H1 (cell line): ENCODE data around the gene CPNE8. TPM values are rescaled to one million over a fixed set of nuclear protein-coding genes. Genes with fewer than 3 reads are reported as not detected.

Source experiments
- CTCF ChIA-PET: fragments of 300-600 bp; sonication (Branson Sonifier 250); formaldehyde crosslinking; loops from one replicate; lab custom pipeline; 2021; ENCODE audit not compliant: partially characterized antibody; lab: Charles Lee
- POLR2A ChIA-PET: fragments of 300-600 bp; sonication (Branson Sonifier 250); formaldehyde crosslinking; loops from one replicate; lab custom pipeline; 2021; ENCODE audit warnings: inconsistent platforms; ENCODE audit not compliant: partially characterized antibody; lab: Charles Lee
- DNase-seq, 2 experiments: peaks; one replicate each; pipeline versions ENCODE4 v3.0.0 to v3.0.0-alpha.2; 2010 to 2022; ENCODE audit warnings: low spot score in 2 of 2, low read depth in 1 of 2, mixed read lengths in 1 of 2
- FAIRE-seq: peaks from 2 replicates; lab custom pipeline; 2011; peaks lifted over from hg19 to GRCh38; lab: Jason Lieb, UNC
- H2AFZ ChIP-seq: 2 replicates; pipeline ENCODE4 v1.8.1; 2012; ENCODE audit warnings: low read length, inconsistent platforms
- H2AK5ac ChIP-seq: 2 replicates; pipeline ENCODE4 v1.6.1; 2013; ENCODE audit warnings: low read depth, low read length
- H2BK120ac ChIP-seq: replicated peaks from 2 replicates; pipeline ENCODE3; 2013; ENCODE audit warnings: low read depth, low read length, inconsistent platforms
- H2BK12ac ChIP-seq: 2 replicates; pipeline ENCODE4 v1.6.1; 2013; ENCODE audit warnings: low read depth, low read length
- H2BK15ac ChIP-seq: 2 replicates; pipeline ENCODE4 v1.6.1; 2013; ENCODE audit warnings: low read length
- H2BK20ac ChIP-seq: 2 replicates; pipeline ENCODE4 v1.6.1; 2013; ENCODE audit warnings: low read length
- H2BK5ac ChIP-seq: 2 replicates; pipeline ENCODE4 v1.6.1; 2013; ENCODE audit warnings: low read depth, low read length
- H3K14ac ChIP-seq: 2 replicates; pipeline ENCODE4 v1.6.1; 2013; ENCODE audit warnings: inconsistent platforms; ENCODE audit not compliant: insufficient read length
- H3K18ac ChIP-seq: 2 replicates; pipeline ENCODE4 v1.6.1; 2013; ENCODE audit warnings: low read length; ENCODE audit errors: extremely low read depth
- H3K23ac ChIP-seq: 2 replicates; pipeline ENCODE4 v1.6.1; 2013; ENCODE audit warnings: inconsistent platforms; ENCODE audit not compliant: insufficient read length
- H3K23me2 ChIP-seq: 2 replicates; pipeline ENCODE4 v1.6.1; 2013; ENCODE audit warnings: low read depth, low read length
- H3K27ac ChIP-seq: 2 replicates; pipeline ENCODE4 v1.6.1; 2011; ENCODE audit warnings: low read depth, low read length, inconsistent platforms
- H3K27me3 ChIP-seq, 4 experiments: replicated peaks in 1 of 4; 1 replicate in 1 of 4; 2 replicates in 3 of 4; pipeline versions ENCODE4 v1.6.1 to v1.8.1; 2011 to 2013; ENCODE audit warnings: low read length in 3 of 4, mild to moderate bottlenecking in 3 of 4, inconsistent platforms in 2 of 4, mixed read lengths in 2 of 4, moderate library complexity in 1 of 4; ENCODE audit not compliant: control insufficient read depth in 3 of 4, insufficient read depth in 3 of 4; ENCODE audit errors: extremely low read depth in 1 of 4
- H3K36me3 ChIP-seq, 4 experiments: 2 replicates each; pipeline versions ENCODE4 v1.6.1 to v1.8.1; 2011 to 2013; ENCODE audit warnings: mild to moderate bottlenecking in 4 of 4, low read length in 3 of 4, moderate library complexity in 2 of 4, control low read depth in 1 of 4, inconsistent platforms in 1 of 4; ENCODE audit not compliant: insufficient read depth in 4 of 4, control insufficient read depth in 2 of 4
- H3K4ac ChIP-seq: replicated peaks from 2 replicates; pipeline ENCODE3; 2013; ENCODE audit warnings: low read length, low read depth, mixed read lengths, inconsistent platforms; ENCODE audit not compliant: insufficient read length
- H3K4me1 ChIP-seq, 4 experiments: replicated peaks in 1 of 4; 1 replicate in 1 of 4; 2 replicates in 3 of 4; pipeline versions ENCODE4 v1.6.1 to v1.8.1; 2011 to 2013; ENCODE audit warnings: low read length in 3 of 4, inconsistent platforms in 2 of 4, mixed read lengths in 1 of 4; ENCODE audit not compliant: insufficient read depth in 4 of 4, control insufficient read depth in 3 of 4
- H3K4me2 ChIP-seq, 2 experiments: 2 replicates each; pipeline versions ENCODE4 v1.6.1 to v1.8.1; 2011 to 2013; ENCODE audit warnings: low read depth in 2 of 2, low read length in 2 of 2, control low read depth in 1 of 2, inconsistent platforms in 1 of 2, mild to moderate bottlenecking in 1 of 2; ENCODE audit not compliant: insufficient read depth in 1 of 2
- H3K4me3 ChIP-seq, 4 experiments: fragments of 200-600, 300-600 bp in 1 of 4; sonication (generic), shearing (Covaris generic), sonication (Bioruptor Twin) in 1 of 4; 2 replicates each; pipeline versions ENCODE4 v1.5.1 to v1.8.1; 2011 to 2016; ENCODE audit warnings: low read length in 4 of 4, low read depth in 3 of 4, control low read depth in 2 of 4, inconsistent platforms in 2 of 4, mild to moderate bottlenecking in 2 of 4, mixed read lengths in 1 of 4, moderate library complexity in 1 of 4; ENCODE audit not compliant: insufficient read depth in 2 of 4; ENCODE audit errors: extremely low read depth in 1 of 4
- H3K56ac ChIP-seq: replicated peaks from 2 replicates; pipeline ENCODE3; 2013; ENCODE audit warnings: low read depth, mild to moderate bottlenecking, mixed read lengths, low read length, inconsistent platforms; ENCODE audit not compliant: insufficient read length
- H3K79me1 ChIP-seq: 2 replicates; pipeline ENCODE4 v1.6.1; 2013; ENCODE audit warnings: low read depth, low read length, control low read depth
- H3K79me2 ChIP-seq, 2 experiments: 2 replicates each; pipeline versions ENCODE4 v1.6.1 to v1.8.1; 2012 to 2013; ENCODE audit warnings: low read length in 2 of 2, mild to moderate bottlenecking in 2 of 2, inconsistent platforms in 1 of 2; ENCODE audit not compliant: insufficient read depth in 2 of 2, control insufficient read depth in 1 of 2
- H3K9ac ChIP-seq, 4 experiments: replicated peaks in 1 of 4; 1 replicate in 1 of 4; 2 replicates in 3 of 4; pipeline versions ENCODE4 v1.6.1 to v1.8.1; 2011 to 2013; ENCODE audit warnings: low read depth in 3 of 4, low read length in 3 of 4, control low read depth in 2 of 4, mild to moderate bottlenecking in 2 of 4, moderate library complexity in 2 of 4, inconsistent platforms in 1 of 4; ENCODE audit errors: extremely low read depth in 1 of 4
- H3K9me3 ChIP-seq, 2 experiments: 2 replicates each; pipeline versions ENCODE4 v1.6.1 to v1.8.1; 2012 to 2013; ENCODE audit warnings: mild to moderate bottlenecking in 2 of 2, moderate library complexity in 2 of 2, control low read depth in 1 of 2, inconsistent platforms in 1 of 2, low read depth in 1 of 2, low read length in 1 of 2, mixed read lengths in 1 of 2; ENCODE audit not compliant: insufficient read depth in 2 of 2
- H4K20me1 ChIP-seq, 2 experiments: replicated peaks in 1 of 2; 2 replicates each; pipeline versions ENCODE3 to v1.8.1; 2011 to 2013; ENCODE audit warnings: inconsistent platforms in 2 of 2, low read length in 2 of 2, mild to moderate bottlenecking in 1 of 2; ENCODE audit not compliant: insufficient read depth in 2 of 2, control insufficient read depth in 1 of 2
- H4K5ac ChIP-seq: 2 replicates; pipeline ENCODE4 v1.6.1; 2013; ENCODE audit warnings: low read length, low read depth, mixed read lengths, inconsistent platforms; ENCODE audit not compliant: insufficient read length
- H4K8ac ChIP-seq: 2 replicates; pipeline ENCODE4 v1.8.0; 2013; ENCODE audit warnings: mild to moderate bottlenecking, moderate library complexity, low read length, inconsistent platforms; ENCODE audit not compliant: insufficient read depth; ENCODE audit errors: extremely low read depth
- H4K91ac ChIP-seq: replicated peaks from 2 replicates; pipeline ENCODE3; 2013; ENCODE audit warnings: low read length, mixed read lengths, inconsistent platforms; ENCODE audit not compliant: insufficient read length
- NRF1 ChIP-seq: IDR thresholded peaks from 2 replicates; pipeline ENCODE4 v1.6.1; 2011; ENCODE audit warnings: mild to moderate bottlenecking, low read depth, low read length, improper control_type of control experiment
- RXRA ChIP-seq: IDR thresholded peaks from 2 replicates; pipeline ENCODE4 v1.6.1; 2011; ENCODE audit warnings: low read depth, mild to moderate bottlenecking, low read length, moderate library complexity; ENCODE audit not compliant: insufficient read depth
- WGBS, 2 experiments: shearing (Covaris generic) in 1 of 2; methylation state at CpG; one replicate each; pipeline versions ENCODE4 v1.1.6 to v1.1.7; 2013 to 2015; ENCODE audit warnings: low lambda C conversion rate in 2 of 2, mixed read lengths in 2 of 2, inconsistent platforms in 1 of 2, low coverage in 1 of 2, missing lambda C conversion rate in 1 of 2; ENCODE audit not compliant: insufficient replicate concordance in 2 of 2, insufficient coverage in 1 of 2, insufficient read length in 1 of 2; ENCODE audit errors: extremely low coverage in 1 of 2, missing lambda C conversion rate in 1 of 2; 5-methylcytosine and 5-hydroxymethylcytosine counted together
- polyA plus RNA-seq, 7 experiments: library from polyadenylated mRNA; depleted of rRNA in 3 of 7; stranded (reverse) in 5 of 7; unstranded in 2 of 7; fragments of >200 nt in 5 of 7; fragments of 200-250 nt in 2 of 7; gene quantifications; 1 replicate in 5 of 7; 2 replicates in 1 of 7; 4 replicates in 1 of 7; pipeline versions ENCODE4 v1.2.1 to v1.2.3, GENCODE V29; 2011 to 2013; ENCODE audit warnings: missing spikeins in 2 of 7, mixed read lengths in 2 of 7
- total RNA-seq: library from RNA; stranded (reverse); fragmentation: NEBNext Ultra II Directional; extraction: Animal tissue kit (Norgen Biotek cat#: 25700); gene quantifications from 2 replicates; pipeline ENCODE4 v1.2.1, GENCODE V29; 2021
- TF ChIP-seq, protein P1 (sequence below): IDR thresholded peaks from 2 replicates; pipeline ENCODE4 v1.6.1; 2012; ENCODE audit warnings: inconsistent platforms

CPNE8 gene
- total and polyA plus RNA-seq, 2 of the 8 experiments (the other 6 are each of a cell fraction or from before 2014, with no cell fraction given): 2.5 to 6.8 TPM

DNA sequence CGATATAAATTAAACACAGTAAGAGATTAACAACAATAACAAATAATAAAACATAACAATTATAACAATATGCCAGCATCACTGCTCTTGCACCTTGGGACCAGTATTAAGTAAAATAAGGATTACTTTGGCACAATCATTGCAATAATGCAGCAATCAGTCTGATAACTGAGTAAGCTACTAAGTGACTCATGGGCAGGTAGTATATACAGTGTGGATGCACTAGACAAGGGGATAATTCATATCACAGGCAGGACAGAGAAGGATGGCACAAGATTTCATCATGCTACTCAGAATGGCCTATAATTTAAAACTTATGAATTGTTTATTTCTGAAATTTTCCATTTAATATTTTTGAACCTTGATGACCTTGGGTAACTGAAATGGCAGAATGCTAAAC is 298.1 kb downstream of the CPNE8 start:
- no peak overlapping the region for H4K8ac ChIP-seq
- no peak for FAIRE-seq

More for the DNA sequence above, 298.1 kb downstream of the CPNE8 start:
- H3K4ac ChIP-seq: no peak overlapping the region
- no peak overlapping the region for H3K23ac ChIP-seq
- ChIA-PET POLR2A (no interaction called here), CTCF (interaction anchor here (0.6 kb wide), 1 partner anchor 10 kb away, joined by 4 read pairs; no protein-coding TSS in a partner anchor)
- H2BK12ac ChIP-seq: no peak overlapping the region
- WGBS, 2 experiments: 91% methylated on average over 1 of the region's 1 CpG; no CpG with 5 or more reads in 1 of the 2 experiments
- no peak overlapping the region for H2BK15ac ChIP-seq
- H2BK5ac ChIP-seq: no peak overlapping the region
- H3K9me3 ChIP-seq: no peaks in the 10 kb centered on the region
- DNase-seq: no peak
- H3K27ac ChIP-seq: no peak overlapping the region
- no peaks in the 10 kb centered on the region for H3K79me1 ChIP-seq
- H3K36me3 ChIP-seq: no peaks in the 10 kb centered on the region
- no peaks in the 10 kb centered on the region for H4K20me1 ChIP-seq
- no peak overlapping the region for H3K4me3 ChIP-seq
- peaks cover 1% of the 10 kb centered on the region; the same call in 1 of the 2 replicates for H3K23me2 ChIP-seq
- no peak overlapping the region for H2AFZ ChIP-seq
- H3K56ac ChIP-seq: no peak overlapping the region
- no peak overlapping the region for H3K9ac ChIP-seq
- H2BK20ac ChIP-seq: no peak overlapping the region
- no peak overlapping the region for H4K91ac ChIP-seq
- no peaks in the 10 kb centered on the region; a peak in 1 of 7 replicates for H3K27me3 ChIP-seq
- no peak overlapping the region for H4K5ac ChIP-seq
- no peaks in the 10 kb centered on the region for H3K4me1 ChIP-seq
- no peak overlapping the region for H2AK5ac ChIP-seq
- H3K18ac ChIP-seq: no peak overlapping the region
- H3K14ac ChIP-seq: no peak overlapping the region
- no peak overlapping the region for H2BK120ac ChIP-seq
- TF ChIP-seq NRF1: no peak
- no peak for TF ChIP-seq RXRA
- TF ChIP-seq, protein P1, sequence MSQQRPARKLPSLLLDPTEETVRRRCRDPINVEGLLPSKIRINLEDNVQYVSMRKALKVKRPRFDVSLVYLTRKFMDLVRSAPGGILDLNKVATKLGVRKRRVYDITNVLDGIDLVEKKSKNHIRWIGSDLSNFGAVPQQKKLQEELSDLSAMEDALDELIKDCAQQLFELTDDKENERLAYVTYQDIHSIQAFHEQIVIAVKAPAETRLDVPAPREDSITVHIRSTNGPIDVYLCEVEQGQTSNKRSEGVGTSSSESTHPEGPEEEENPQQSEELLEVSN: no peak
- TF ChIP-seq, all 59 proteins: peak for 0
- Histone ChIP-seq H3K79me2 (no peaks in the 10 kb centered on the region), H3K4me2 (no peak overlapping the region)
